ENCODE measurements around the gene SOX6.

The SOX6 gene

GRCh38 chr11:15972838-15973237 is 383.5 kb downstream of the SOX6 start:
- TF ChIP-seq CTCF (conservative IDR thresholded peaks at IDR 0.05; ENCODE audit: low read depth), result no peak
- POLR2A ChIA-PET (ENCODE audit: low non-redundant PET), result no interaction called here
- CTCF ChIA-PET, result no interaction called here
- no peak overlapping the region for H3K27ac ChIP-seq
- DNase-seq (ENCODE audit: low spot score), result no peak

GRCh38 chr11:15971215-15971546 is 385.2 kb downstream of the SOX6 start:
- H3K27ac ChIP-seq, result peak overlapping the region; percentile 26; the same call in 1 of the 2 replicates
- CTCF ChIA-PET, result interaction anchor here (0.6 kb wide), 2 partner anchors 17 to 77 kb away, joined by 3 to 4 read pairs; no protein-coding TSS in a partner anchor
- TF ChIP-seq CTCF (conservative IDR thresholded peaks at IDR 0.05; ENCODE audit: low read depth), result no peak
- DNase-seq (ENCODE audit: low spot score), result no peak
- POLR2A ChIA-PET (ENCODE audit: low non-redundant PET), result no interaction called here

GRCh38 chr11:15970506-15971214 is 385.7 kb downstream of the SOX6 start:
- ChIA-PET CTCF (interaction anchor here (0.6 kb wide), 3 partner anchors 18 to 747 kb away, joined by 3 to 15 read pairs (median 4); no protein-coding TSS in a partner anchor), POLR2A (ENCODE audit: low non-redundant PET) (no interaction called here)
- no peak for DNase-seq (ENCODE audit: low spot score)
- TF ChIP-seq CTCF (conservative IDR thresholded peaks at IDR 0.05; ENCODE audit: low read depth), result no peak
- peak overlapping the region; percentile 26; the same call in 1 of the 2 replicates for H3K27ac ChIP-seq

GRCh38 chr11:15969701-15970329 is 386.5 kb downstream of the SOX6 start:
- DNase-seq (ENCODE audit: low spot score), result peak; percentile 53
- POLR2A ChIA-PET (ENCODE audit: low non-redundant PET), result no interaction called here
- CTCF ChIA-PET, result interaction anchor here (0.6 kb wide), 1 partner anchor 748 kb away, joined by 15 read pairs; no protein-coding TSS in a partner anchor
- no peak overlapping the region for H3K27ac ChIP-seq
- no peak for TF ChIP-seq CTCF (conservative IDR thresholded peaks at IDR 0.05; ENCODE audit: low read depth)

- no peak for TF ChIP-seq CTCF (conservative IDR thresholded peaks at IDR 0.05; ENCODE audit: low read depth)
- CTCF ChIA-PET, result interaction anchor here (0.6 kb wide), 1 partner anchor 52 kb away, joined by 4 read pairs; no protein-coding TSS in a partner anchor
- H3K27ac ChIP-seq, result no peak overlapping the region
- peak; percentile 53 for DNase-seq (ENCODE audit: low spot score)
- POLR2A ChIA-PET (ENCODE audit: low non-redundant PET), result no interaction called here
Observed at GRCh38 chr11:15969281-15969680, 387.1 kb downstream of the SOX6 start.

GRCh38 chr11:15968461-15969130 is 387.8 kb downstream of the SOX6 start:
- H3K27ac ChIP-seq, result peak overlapping the region; percentile 81
- POLR2A ChIA-PET (ENCODE audit: low non-redundant PET), result interaction anchor here (0.7 kb wide), 1 partner anchor 778 kb away, joined by 6 read pairs; no protein-coding TSS in a partner anchor
- TF ChIP-seq CTCF (conservative IDR thresholded peaks at IDR 0.05; ENCODE audit: low read depth), result no peak
- no peak for DNase-seq (ENCODE audit: low spot score)
- CTCF ChIA-PET, result interaction anchor here (0.6 to 0.7 kb wide), 3 partner anchors 51 to 1044 kb away, joined by 3 to 5 read pairs (median 4); no protein-coding TSS in a partner anchor
